Measurements from ENCODE around the gene SERINC2. TPM values are rescaled to one million over a fixed set of nuclear protein-coding genes. Genes with fewer than 3 reads are reported as not detected.
A peak's percentile ranks its signal among the peaks of the same experiment; 100 is the strongest.
"Not testable (repeated sequence)": the region's sequence is repeated elsewhere in the genome, so short reads cannot be mapped to it uniquely, and the experiment has no call there.

The SERINC2 gene
- total and polyA plus RNA-seq, 2 experiments from 2014 or later, result 8.1 to 14.7 TPM

DNA sequence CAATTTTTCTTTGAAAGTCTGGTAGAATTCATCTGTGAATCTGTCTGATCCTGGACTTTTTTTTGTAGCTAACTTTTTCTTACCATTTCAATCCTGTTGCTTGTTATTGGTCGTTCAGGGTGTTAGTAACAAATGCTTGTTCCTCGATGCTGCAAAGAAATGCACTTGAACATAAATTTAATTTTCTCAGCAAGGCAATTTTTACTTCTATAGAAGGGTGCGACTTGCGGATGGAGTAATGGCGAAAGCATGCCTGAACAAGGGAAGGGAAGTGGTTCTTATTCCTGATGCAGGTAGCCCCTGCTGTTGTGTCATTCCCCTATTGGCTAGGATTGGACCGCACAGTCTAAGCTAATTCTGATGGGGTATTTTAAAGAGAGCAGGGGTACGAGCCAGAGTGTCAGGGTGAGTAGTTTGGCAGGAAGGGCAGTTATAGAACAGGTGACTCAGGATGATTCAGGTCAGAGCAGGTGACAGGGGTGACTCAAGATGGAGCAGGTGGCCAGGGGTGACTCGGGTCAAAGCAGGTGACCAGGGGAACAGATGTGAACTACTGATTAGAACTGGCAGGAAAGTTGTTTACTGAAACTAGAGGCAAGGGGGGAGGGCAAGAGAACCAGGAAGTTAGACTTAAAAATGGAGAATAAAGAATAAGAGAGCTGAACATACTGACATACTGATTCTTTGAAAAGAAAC, 40.5 kb downstream of the SERINC2 start:
- Histone ChIP-seq H3K36me3 (no peaks in the 10 kb centered on the region), H3K9me3 (ENCODE audit: low read depth) (no peaks in the 10 kb centered on the region), H3K4me1 (ENCODE audit: low read depth) (no peaks in the 10 kb centered on the region), H3K4me3 (no peak overlapping the region), H3K27ac (no peak overlapping the region), H3K27me3 (no peaks in the 10 kb centered on the region)
- TF ChIP-seq, protein P1, sequence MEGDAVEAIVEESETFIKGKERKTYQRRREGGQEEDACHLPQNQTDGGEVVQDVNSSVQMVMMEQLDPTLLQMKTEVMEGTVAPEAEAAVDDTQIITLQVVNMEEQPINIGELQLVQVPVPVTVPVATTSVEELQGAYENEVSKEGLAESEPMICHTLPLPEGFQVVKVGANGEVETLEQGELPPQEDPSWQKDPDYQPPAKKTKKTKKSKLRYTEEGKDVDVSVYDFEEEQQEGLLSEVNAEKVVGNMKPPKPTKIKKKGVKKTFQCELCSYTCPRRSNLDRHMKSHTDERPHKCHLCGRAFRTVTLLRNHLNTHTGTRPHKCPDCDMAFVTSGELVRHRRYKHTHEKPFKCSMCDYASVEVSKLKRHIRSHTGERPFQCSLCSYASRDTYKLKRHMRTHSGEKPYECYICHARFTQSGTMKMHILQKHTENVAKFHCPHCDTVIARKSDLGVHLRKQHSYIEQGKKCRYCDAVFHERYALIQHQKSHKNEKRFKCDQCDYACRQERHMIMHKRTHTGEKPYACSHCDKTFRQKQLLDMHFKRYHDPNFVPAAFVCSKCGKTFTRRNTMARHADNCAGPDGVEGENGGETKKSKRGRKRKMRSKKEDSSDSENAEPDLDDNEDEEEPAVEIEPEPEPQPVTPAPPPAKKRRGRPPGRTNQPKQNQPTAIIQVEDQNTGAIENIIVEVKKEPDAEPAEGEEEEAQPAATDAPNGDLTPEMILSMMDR (IDR thresholded peaks at IDR 0.05; ENCODE audit: low read depth, low read length), result no peak
- no peak for DNase-seq (ENCODE audit: low read depth in 1 of 2, low spot score in 1 of 2)

DNA sequence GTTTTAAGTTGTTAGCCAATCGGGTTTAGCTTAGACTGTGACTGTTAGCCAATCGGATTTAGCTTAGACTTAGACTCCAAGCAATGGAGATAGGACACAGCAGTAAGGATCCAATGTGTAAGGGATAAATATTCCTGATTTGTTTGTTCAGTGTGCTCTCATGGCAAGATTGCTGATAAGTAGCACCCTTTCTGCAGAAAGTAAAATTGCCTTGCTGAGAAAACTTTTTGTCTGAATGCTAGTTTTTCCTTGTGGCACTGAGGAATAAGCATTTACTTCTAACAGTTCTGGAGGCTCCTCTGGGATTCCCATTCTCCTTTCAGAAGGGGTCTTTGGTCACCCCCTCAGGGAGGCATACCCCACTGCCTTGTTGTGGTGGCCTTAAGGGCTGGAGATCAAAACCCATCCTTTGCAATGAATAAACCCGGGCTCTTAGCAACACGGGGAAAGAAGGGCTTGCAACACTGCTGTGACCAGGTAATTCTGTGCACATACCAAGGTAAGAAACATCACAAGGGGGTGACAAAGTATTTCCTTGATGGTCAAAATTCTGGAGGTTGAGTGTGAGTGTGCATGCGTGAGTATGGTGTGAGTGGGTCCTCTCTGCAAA, 45.4 kb downstream of the SERINC2 start:
- no peak overlapping the region for H3K4me3 ChIP-seq
- no peaks in the 10 kb centered on the region for H3K4me1 ChIP-seq (ENCODE audit: low read depth)
- TF ChIP-seq, protein P1 (IDR thresholded peaks at IDR 0.05; ENCODE audit: low read depth, low read length), result no peak
- H3K36me3 ChIP-seq, result no peaks in the 10 kb centered on the region
- H3K27me3 ChIP-seq, result no peaks in the 10 kb centered on the region
- DNase-seq (ENCODE audit: low read depth in 1 of 2, low spot score in 1 of 2), result no peak
- no peak overlapping the region for H3K27ac ChIP-seq
- H3K9me3 ChIP-seq (ENCODE audit: low read depth), result no peaks in the 10 kb centered on the region

DNA sequence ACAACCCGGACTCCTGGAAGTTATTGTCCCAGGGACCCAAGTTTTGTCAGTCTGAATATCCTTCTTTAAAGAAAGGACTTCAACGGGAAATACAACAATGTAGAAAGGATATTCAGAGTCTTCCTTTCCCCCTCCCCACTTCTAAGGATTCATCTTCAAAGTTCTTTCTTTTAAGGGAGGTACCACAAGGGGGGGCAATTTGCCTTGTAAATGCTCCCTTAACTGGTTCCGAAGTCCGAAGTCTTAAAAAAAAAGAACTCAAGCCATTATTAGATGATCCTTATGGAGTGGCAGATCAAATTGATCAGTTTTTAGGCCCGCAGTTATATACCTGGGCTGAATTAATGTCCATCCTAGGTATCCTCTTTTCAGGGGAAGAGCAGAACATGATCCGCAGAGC, 47.0 kb downstream of the SERINC2 start:
- Histone ChIP-seq H3K4me1 (ENCODE audit: low read depth) (no peaks in the 10 kb centered on the region), H3K27me3 (no peaks in the 10 kb centered on the region), H3K36me3 (no peaks in the 10 kb centered on the region), H3K4me3 (no peak overlapping the region), H3K9me3 (ENCODE audit: low read depth) (no peaks in the 10 kb centered on the region), H3K27ac (no peak overlapping the region)
- TF ChIP-seq, protein P1 (IDR thresholded peaks at IDR 0.05; ENCODE audit: low read depth, low read length), result peak; percentile 32
- DNase-seq (ENCODE audit: low read depth in 1 of 2, low spot score in 1 of 2), result peak in 1 of 2 donors; percentile 53

DNA sequence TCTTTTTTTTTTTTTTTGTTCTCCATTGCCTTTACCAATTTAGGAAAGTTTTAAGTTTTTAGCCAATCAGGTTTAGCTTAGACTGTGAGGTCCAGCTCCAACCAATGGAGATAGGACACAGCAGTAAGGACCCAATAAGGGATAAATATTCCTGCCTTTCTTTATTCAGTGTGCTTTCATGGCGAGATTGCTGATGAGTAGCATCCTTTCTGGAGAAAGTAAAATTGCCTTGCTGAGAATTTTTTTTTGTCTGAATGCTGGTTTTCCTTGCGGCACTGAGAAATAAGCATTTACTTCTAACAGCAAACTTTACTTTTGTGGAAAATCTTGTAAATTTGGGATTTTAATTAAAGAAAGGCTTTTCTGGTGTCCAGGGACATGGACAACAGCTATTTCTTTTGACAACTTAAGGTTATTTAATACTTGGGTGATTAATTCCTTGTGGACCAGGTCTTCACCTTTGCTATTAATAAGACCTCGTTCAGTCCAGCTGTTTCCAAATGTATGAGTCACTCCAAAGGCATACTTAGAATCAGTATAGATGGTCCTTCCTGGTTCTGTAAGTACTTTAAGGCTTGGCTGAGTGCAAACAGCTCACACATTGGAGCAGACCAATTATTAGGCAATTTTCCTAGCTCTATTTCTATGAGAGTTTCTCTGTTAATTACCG, 54.1 kb downstream of the SERINC2 start:
- no peaks in the 10 kb centered on the region for H3K4me1 ChIP-seq (ENCODE audit: low read depth)
- no peaks in the 10 kb centered on the region for H3K9me3 ChIP-seq (ENCODE audit: low read depth)
- H3K27me3 ChIP-seq, result no peaks in the 10 kb centered on the region
- no peaks in the 10 kb centered on the region for H3K36me3 ChIP-seq
- no peak overlapping the region for H3K27ac ChIP-seq
- DNase-seq (ENCODE audit: low read depth in 1 of 2, low spot score in 1 of 2), result no peak
- H3K4me3 ChIP-seq, result no peak overlapping the region
- TF ChIP-seq, protein P1 (IDR thresholded peaks at IDR 0.05; ENCODE audit: low read depth, low read length), result no peak

DNA sequence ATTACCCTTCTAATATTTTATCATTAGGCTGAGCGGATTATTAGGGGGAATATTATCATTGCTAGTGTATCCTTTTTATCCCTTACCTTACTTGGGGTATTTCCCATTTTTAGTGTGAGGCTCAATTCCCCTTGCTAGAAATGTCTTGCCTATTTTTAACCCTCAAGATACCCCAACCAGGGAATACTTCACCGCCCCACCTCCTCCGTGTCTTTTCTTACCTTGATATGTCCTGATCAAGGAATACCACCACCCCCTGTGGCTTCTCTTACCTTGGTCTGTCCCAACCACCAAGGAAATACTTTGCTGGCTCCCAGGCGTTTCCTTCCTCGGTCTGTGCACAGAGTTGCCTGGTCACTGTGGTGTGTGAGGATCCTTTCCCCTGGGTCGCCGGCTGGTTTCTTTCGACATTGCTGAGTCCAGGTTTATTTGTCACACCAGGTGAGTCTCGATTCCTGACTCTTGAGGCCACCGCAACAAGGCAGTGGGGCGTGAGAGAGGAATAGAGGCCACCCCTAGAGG, 57.8 kb downstream of the SERINC2 start:
- DNase-seq (ENCODE audit: low read depth in 1 of 2, low spot score in 1 of 2), result no peak
- Histone ChIP-seq H3K27me3 (no peaks in the 10 kb centered on the region), H3K4me3 (no peak overlapping the region), H3K36me3 (no peaks in the 10 kb centered on the region), H3K4me1 (ENCODE audit: low read depth) (no peaks in the 10 kb centered on the region), H3K27ac (no peak overlapping the region), H3K9me3 (ENCODE audit: low read depth) (no peaks in the 10 kb centered on the region)
- TF ChIP-seq, protein P1 (IDR thresholded peaks at IDR 0.05; ENCODE audit: low read depth, low read length), result no peak

DNA sequence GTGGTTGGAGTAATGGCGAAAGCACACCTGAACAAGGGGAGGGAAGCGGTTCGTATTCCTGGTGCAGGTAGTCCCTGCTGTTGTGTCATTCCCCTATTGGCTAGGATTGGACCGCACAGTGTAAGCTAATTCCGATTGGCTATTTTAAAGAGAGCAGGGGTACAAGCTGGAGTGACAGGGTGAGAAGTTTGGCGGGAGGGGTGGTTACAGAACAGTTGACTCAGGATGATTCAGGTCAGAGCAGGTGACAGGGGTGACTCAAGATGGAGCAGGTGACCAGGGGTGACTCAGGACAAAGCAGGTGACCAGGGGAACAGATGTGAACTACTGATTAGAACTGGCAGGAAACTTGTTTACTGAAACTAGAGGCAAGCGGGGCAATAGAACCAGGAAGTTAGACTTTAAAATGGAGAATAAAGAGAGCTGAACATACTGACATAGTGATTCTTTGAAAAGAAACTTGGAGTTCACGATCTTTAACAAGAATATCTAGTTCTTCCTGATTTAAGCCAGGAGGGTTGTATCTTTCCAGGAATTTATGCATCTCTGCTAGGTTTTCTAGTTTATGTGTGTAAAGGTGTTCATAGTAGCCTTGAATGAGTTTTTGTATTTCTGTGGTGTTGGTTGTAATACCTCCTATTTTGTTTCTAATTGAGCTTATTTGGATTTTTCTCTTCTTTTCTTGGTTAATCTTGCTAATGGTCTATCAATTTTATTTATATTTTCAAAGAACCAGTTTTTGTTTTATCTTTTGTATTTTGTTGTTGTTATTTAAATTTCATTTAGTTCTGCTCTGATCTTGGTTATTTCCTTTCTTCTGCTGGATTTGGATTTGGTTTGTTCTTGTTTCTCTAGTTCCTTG, 58.7 kb downstream of the SERINC2 start:
- H3K27ac ChIP-seq; DNase-seq (ENCODE audit: low read depth in 1 of 2, low spot score in 1 of 2); H3K4me1 ChIP-seq (ENCODE audit: low read depth): not testable (repeated sequence)

DNA sequence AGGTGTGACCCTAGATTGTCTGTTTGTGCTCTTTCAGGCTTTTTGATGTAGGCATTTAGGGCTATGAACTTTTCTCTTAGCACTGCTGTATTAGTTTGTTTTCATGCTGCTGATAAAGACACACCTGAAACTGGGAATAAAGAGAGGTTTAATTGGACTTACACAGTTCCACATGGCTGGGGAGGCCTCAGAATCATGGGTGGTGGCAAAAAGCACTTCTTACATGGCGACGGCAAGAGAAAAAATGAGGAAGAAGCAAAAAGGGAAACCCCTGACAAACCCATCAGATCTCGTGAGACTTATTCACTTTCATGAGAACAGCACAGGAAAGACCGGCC, 59.3 kb downstream of the SERINC2 start:
- H3K27me3 ChIP-seq; H3K4me1 ChIP-seq (ENCODE audit: low read depth); H3K4me3 ChIP-seq; H3K27ac ChIP-seq; H3K9me3 ChIP-seq (ENCODE audit: low read depth); DNase-seq (ENCODE audit: low read depth in 1 of 2, low spot score in 1 of 2); H3K36me3 ChIP-seq: not testable (repeated sequence)

More for the DNA sequence above, 58.7 kb downstream of the SERINC2 start:
- H3K36me3 ChIP-seq; H3K9me3 ChIP-seq (ENCODE audit: low read depth); H3K27me3 ChIP-seq; H3K4me3 ChIP-seq: not testable (repeated sequence)

DNA sequence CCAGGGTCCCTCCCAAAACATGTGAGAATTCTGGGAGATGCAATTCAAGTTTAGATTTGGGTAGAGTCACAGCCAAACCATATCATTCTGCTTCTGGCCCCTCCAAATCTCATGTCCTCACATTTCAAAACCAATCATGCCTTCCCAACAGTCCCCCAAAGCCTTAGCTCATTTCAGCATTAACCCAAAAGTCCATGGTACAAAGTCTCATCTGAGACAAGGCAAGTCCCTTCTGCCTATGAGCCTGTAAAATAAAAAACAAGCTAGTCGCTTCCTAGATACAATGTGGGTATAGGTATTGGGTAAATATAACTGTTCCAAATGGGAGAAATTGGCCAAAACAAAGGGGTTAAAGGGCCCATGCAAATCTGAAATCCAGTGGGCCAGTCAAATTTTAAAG, 59.7 kb downstream of the SERINC2 start:
- not testable (repeated sequence) for DNase-seq (ENCODE audit: low read depth in 1 of 2, low spot score in 1 of 2); H3K9me3 ChIP-seq (ENCODE audit: low read depth); H3K27me3 ChIP-seq; H3K4me1 ChIP-seq (ENCODE audit: low read depth); H3K36me3 ChIP-seq; H3K27ac ChIP-seq; H3K4me3 ChIP-seq

Data from cardiac muscle cell (in vitro differentiated cells and primary cell).